OCI-LY7 (cell line): Measurements from ENCODE around the gene KIF1A. TPM values are rescaled to one million over a fixed set of nuclear protein-coding genes. Genes with fewer than 3 reads are reported as not detected.
"Not testable (repeated sequence)": the region's sequence is repeated elsewhere in the genome, so short reads cannot be mapped to it uniquely, and the experiment has no call there.

Experiments
- BruUV-seq: library from RNA; stranded (reverse); fragments of 400-500 nt; replicated peaks from 2 replicates; lab custom pipeline; 2021; lab: Mats Ljungman, UMichigan
- CTCF ChIA-PET: fragments of 300-600 bp; sonication (Branson Sonifier 250); formaldehyde crosslinking; loops from one replicate; lab custom pipeline; 2022; ENCODE audit warnings: antibody characterized with exemption; ENCODE audit not compliant: unreplicated experiment; lab: Charles Lee
- POLR2A ChIA-PET: fragments of 300-600 bp; sonication (Branson Sonifier 250); formaldehyde crosslinking; loops from one replicate; lab custom pipeline; 2022; ENCODE audit warnings: antibody characterized with exemption; lab: Charles Lee
- DNase-seq: peaks from one replicate; pipeline ENCODE4 v3.0.0-alpha.2; 2015; ENCODE audit warnings: low spot score
- H2AFZ ChIP-seq: fragments of 200-600 bp; sonication (generic), shearing (Covaris generic); 2 replicates; pipeline ENCODE4 v1.6.1; 2014; ENCODE audit warnings: mild to moderate bottlenecking, antibody characterized with exemption, low read length, moderate library complexity
- H3K27ac ChIP-seq: fragments of 200-600 bp; sonication (generic); 2 replicates; pipeline ENCODE4 v1.5.1; 2014; ENCODE audit warnings: mixed run types, low read depth, mild to moderate bottlenecking, moderate library complexity, low read length, inconsistent platforms; ENCODE audit not compliant: poor library complexity, severe bottlenecking
- H3K36me3 ChIP-seq: fragments of 200-600 bp; sonication (generic); 2 replicates; pipeline ENCODE4 v1.6.1; 2014; ENCODE audit warnings: mild to moderate bottlenecking, antibody characterized with exemption, low read length, moderate library complexity, mixed read lengths; ENCODE audit not compliant: insufficient read depth
- H3K4me1 ChIP-seq: fragments of 200-600 bp; sonication (generic); 2 replicates; pipeline ENCODE4 v1.5.1; 2014; ENCODE audit warnings: mild to moderate bottlenecking, low read length; ENCODE audit not compliant: insufficient read depth, poor library complexity, severe bottlenecking
- H3K4me2 ChIP-seq: fragments of 200-600 bp; sonication (generic); 2 replicates; pipeline ENCODE4 v1.6.1; 2014; ENCODE audit warnings: mild to moderate bottlenecking, low read length
- H3K4me3 ChIP-seq: fragments of 200-600 bp; sonication (generic); 2 replicates; pipeline ENCODE4 v1.5.1; 2014; ENCODE audit warnings: mild to moderate bottlenecking, low read depth, low read length; ENCODE audit not compliant: poor library complexity, severe bottlenecking
- H3K79me2 ChIP-seq: fragments of 200-600 bp; sonication (generic); 2 replicates; pipeline ENCODE4 v1.6.1; 2016; ENCODE audit warnings: low read depth, mild to moderate bottlenecking, low read length, moderate library complexity, mixed read lengths; ENCODE audit not compliant: insufficient read depth
- H3K9me2 ChIP-seq: fragments of 200-600 bp; sonication (generic); 2 replicates; pipeline ENCODE4 v1.6.1; 2016; ENCODE audit warnings: mild to moderate bottlenecking, low read length, mixed read lengths; ENCODE audit not compliant: insufficient read depth
- H3K9me3 ChIP-seq: fragments of 200-600 bp; sonication (generic); 2 replicates; pipeline ENCODE4 v1.6.1; 2014; ENCODE audit warnings: mild to moderate bottlenecking, mixed run types, low read length, mixed read lengths
- H4K20me1 ChIP-seq: fragments of 200-600 bp; sonication (generic); 2 replicates; pipeline ENCODE4 v1.6.1; 2014; ENCODE audit warnings: mild to moderate bottlenecking, antibody characterized with exemption, low read length, moderate library complexity, mixed read lengths; ENCODE audit not compliant: insufficient read depth
- CTCF ChIP-seq: fragments of 200-600 bp; sonication (generic); conservative IDR thresholded peaks from 2 replicates; pipeline ENCODE4 v1.5.1; 2014; ENCODE audit warnings: mild to moderate bottlenecking, antibody characterized with exemption, low read length, moderate library complexity, mixed read lengths
- EZH2phosphoT487 ChIP-seq: fragments of 200-600 bp; sonication (generic); IDR thresholded peaks from 2 replicates; pipeline ENCODE4 v1.6.1; 2018; ENCODE audit warnings: low read depth, borderline replicate concordance, mild to moderate bottlenecking, mixed run types, antibody characterized with exemption, low read length, moderate library complexity, mixed read lengths
- intact Hi-C: fragments of 100-400 bp; cut with micrococcal nuclease; formaldehyde crosslinking; loops from one replicate; pipeline ENCODE4 v1.10.0; 2022; ENCODE audit not compliant: unreplicated experiment
- total RNA-seq, 2 experiments: library from RNA; depleted of rRNA in 1 of 2; stranded (reverse); fragments of >200 nt in 1 of 2; shearing (Covaris generic) in 1 of 2; gene quantifications; 2 replicates each; pipeline ENCODE4 v1.2.3, GENCODE V29; 2014 to 2022

The KIF1A gene
- total RNA-seq, 2 experiments from 2014 or later: not detected

GRCh38 chr2:240781471-240782220 is 38.4 kb downstream of the KIF1A start:
- intact Hi-C loops: no loop called here
- no peaks in the 10 kb centered on the region for H3K9me2 ChIP-seq
- no peaks in the 10 kb centered on the region for H3K36me3 ChIP-seq
- H3K4me1 ChIP-seq: no peaks in the 10 kb centered on the region
- ChIA-PET POLR2A (no interaction called here), CTCF (no interaction called here)
- no peak overlapping the region for H3K4me3 ChIP-seq
- H3K4me2 ChIP-seq: no peak overlapping the region
- H3K9me3 ChIP-seq: no peaks in the 10 kb centered on the region
- no peak for DNase-seq
- H4K20me1 ChIP-seq: no peaks in the 10 kb centered on the region
- no peak overlapping the region for H2AFZ ChIP-seq
- no peak overlapping the region for H3K27ac ChIP-seq
- TF ChIP-seq CTCF (no peak), EZH2phosphoT487 (no peak)
- no peaks in the 10 kb centered on the region for H3K79me2 ChIP-seq
- BruUV-seq: no TSS peak

- Histone ChIP-seq H3K4me3 (no peak overlapping the region), H3K79me2 (no peaks in the 10 kb centered on the region), H4K20me1 (no peaks in the 10 kb centered on the region), H3K4me2 (no peak overlapping the region), H3K27ac (no peak overlapping the region), H3K4me1 (no peaks in the 10 kb centered on the region), H3K9me2 (no peaks in the 10 kb centered on the region), H3K9me3 (no peaks in the 10 kb centered on the region), H3K36me3 (no peaks in the 10 kb centered on the region), H2AFZ (no peak overlapping the region)
- no peak for DNase-seq
- no TSS peak for BruUV-seq
- ChIA-PET CTCF (interaction anchor here (0.6 kb wide), 1 partner anchor 38 kb away, joined by 6 read pairs; no protein-coding TSS in a partner anchor), POLR2A (no interaction called here)
- no peak for TF ChIP-seq CTCF
- TF ChIP-seq EZH2phosphoT487: no peak
- intact Hi-C loops: no loop called here
These were observed 39.9 kb downstream of the KIF1A start for GRCh38 chr2:240780023-240780700.

- H3K27ac ChIP-seq, BruUV-seq, H3K79me2 ChIP-seq, H2AFZ ChIP-seq, H3K4me2 ChIP-seq, CTCF ChIA-PET, H3K9me3 ChIP-seq, H3K9me2 ChIP-seq, H3K4me3 ChIP-seq, DNase-seq, intact Hi-C loops, H3K36me3 ChIP-seq, H4K20me1 ChIP-seq, POLR2A ChIA-PET, H3K4me1 ChIP-seq: not testable (repeated sequence)
These were observed 40.7 kb downstream of the KIF1A start for GRCh38 chr2:240779250-240779832.
